Renal cortex interstitium (tissue), 11 donors: ENCODE data around the gene ESRRB. TPM values are rescaled to one million over a fixed set of nuclear protein-coding genes. Genes with fewer than 3 reads are reported as not detected.

Experiments
- DNase-seq, 11 donors: peaks; one replicate each; pipeline ENCODE4 v3.0.0-alpha.2; 2013; ENCODE audit warnings: low read depth in 9 of 11, low spot score in 4 of 11; ENCODE audit errors: extremely low read depth in 1 of 11
- polyA plus RNA-seq, 3 donors: library from polyadenylated mRNA; unstranded; fragments of 120-200 nt; gene quantifications; one replicate each; pipeline ENCODE4 v1.2.1, GENCODE V29; 2013; ENCODE audit not compliant: insufficient read length in 3 of 3

ESRRB gene
- polyA plus RNA-seq, 3 donors, result 6.4 to 9.6 (median 6.6) TPM

- no peak for DNase-seq
These were observed 29.4 kb upstream of the ESRRB start for GRCh38 chr14:76346391-76347160.

GRCh38 chr14:76348898-76349297 lies 27.0 kb upstream of the ESRRB start:
- peak in 2 of 11 donors; percentile 25 to 43 for DNase-seq

- no peak for DNase-seq
These were observed 25.9 kb upstream of the ESRRB start for GRCh38 chr14:76349993-76350392.

- no peak for DNase-seq
These were observed 25.3 kb upstream of the ESRRB start for GRCh38 chr14:76350671-76351070.

GRCh38 chr14:76351941-76352340 lies 24.0 kb upstream of the ESRRB start:
- DNase-seq, result no peak

GRCh38 chr14:76352639-76353281 lies 23.2 kb upstream of the ESRRB start:
- DNase-seq, result peak in 6 of 11 donors; percentile 51 to 62 (median 56)

- DNase-seq, result no peak
These were observed 21.6 kb upstream of the ESRRB start for GRCh38 chr14:76354310-76354709.

- no peak for DNase-seq
These were observed 20.2 kb upstream of the ESRRB start for GRCh38 chr14:76355771-76356170.

- DNase-seq, result no peak
These were observed 4.9 kb upstream of the ESRRB start for GRCh38 chr14:76371066-76371465.

GRCh38 chr14:76373456-76373855 lies 2.5 kb upstream of the ESRRB start:
- DNase-seq, result no peak

- DNase-seq, result no peak
These were observed 453 bp upstream of the ESRRB start for GRCh38 chr14:76375484-76375883.

GRCh38 chr14:76376409-76376877 lies 506 bp downstream of the ESRRB start:
- no peak for DNase-seq

- no peak for DNase-seq
These were observed 1.2 kb downstream of the ESRRB start for GRCh38 chr14:76376878-76377734.

- DNase-seq, result no peak
These were observed 1.8 kb downstream of the ESRRB start for GRCh38 chr14:76377735-76378074.

GRCh38 chr14:76380991-76381390 lies 5.1 kb downstream of the ESRRB start:
- no peak for DNase-seq

- no peak for DNase-seq
These were observed 6.0 kb downstream of the ESRRB start for GRCh38 chr14:76381817-76382494.

- DNase-seq, result no peak
These were observed 6.5 kb downstream of the ESRRB start for GRCh38 chr14:76382495-76382832.

GRCh38 chr14:76385435-76385834 lies 9.5 kb downstream of the ESRRB start:
- DNase-seq, result no peak
